Activated effector memory CD4-positive, alpha-beta T cell treated with Interleukin-2 at 50 U/mL for 16 hours (primary cell): ENCODE data around the gene TNNI3.

Experiments used
- DNase-seq: peaks from one replicate; pipeline ENCODE4 v3.0.0-alpha.2; 2020

TNNI3 gene

DNA sequence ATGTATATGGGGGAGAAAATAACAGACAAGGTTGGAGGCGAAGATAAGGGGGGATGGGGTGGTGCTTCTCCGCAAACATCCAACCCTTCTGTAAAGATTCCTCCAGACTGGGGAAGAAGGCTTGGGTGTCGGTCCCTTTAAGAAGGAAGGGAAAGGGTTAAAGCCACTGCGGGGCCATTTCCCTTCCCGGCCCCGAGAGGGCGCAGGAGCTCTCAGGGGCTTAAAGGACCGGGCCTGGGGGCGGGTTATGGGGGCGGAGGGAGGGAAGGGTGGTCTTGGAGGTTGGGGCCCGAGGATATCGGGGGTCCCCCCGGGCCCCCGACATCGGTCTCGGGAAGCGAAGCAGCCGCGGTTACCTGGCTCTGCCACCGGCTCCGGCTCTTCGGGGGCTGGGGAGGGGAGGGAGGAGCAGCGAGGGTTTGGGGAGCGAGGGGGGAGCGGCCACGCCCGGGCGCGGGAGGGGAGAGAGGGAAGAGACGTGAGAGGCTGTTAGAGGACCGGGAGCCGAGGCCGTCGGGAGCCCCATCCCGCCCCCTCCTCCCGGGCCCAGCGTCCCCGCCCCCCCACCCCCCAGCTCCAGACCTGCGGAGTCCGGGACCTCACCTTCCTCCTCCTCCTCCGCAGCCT, 11.3 kb downstream of the TNNI3 start:
- no peak for DNase-seq

DNA sequence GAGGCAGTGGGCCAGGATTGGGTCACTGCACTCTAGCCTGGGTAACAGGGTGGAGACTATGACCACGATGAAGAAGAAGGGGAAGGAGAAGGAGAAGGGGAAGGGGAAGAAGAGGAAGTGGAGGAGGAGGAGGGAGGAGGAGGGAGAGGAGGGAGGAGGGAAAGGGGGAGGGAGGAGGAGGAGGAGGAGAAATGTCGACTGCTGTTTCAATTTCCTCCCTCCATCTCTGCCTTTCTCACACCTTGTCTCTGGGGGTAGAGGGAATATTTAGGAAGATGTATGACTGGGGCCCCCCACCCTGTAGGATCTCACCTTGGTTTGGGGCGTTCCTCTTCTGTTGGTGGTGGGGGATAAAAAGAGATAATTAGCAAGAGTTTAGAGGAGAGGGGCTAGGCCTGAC, 12.3 kb downstream of the TNNI3 start:
- DNase-seq, result no peak

GRCh38 chr19:55141696-55142095, 15.8 kb downstream of the TNNI3 start:
- DNase-seq, result no peak

GRCh38 chr19:55137915-55138314, 19.6 kb downstream of the TNNI3 start:
- no peak for DNase-seq

DNA sequence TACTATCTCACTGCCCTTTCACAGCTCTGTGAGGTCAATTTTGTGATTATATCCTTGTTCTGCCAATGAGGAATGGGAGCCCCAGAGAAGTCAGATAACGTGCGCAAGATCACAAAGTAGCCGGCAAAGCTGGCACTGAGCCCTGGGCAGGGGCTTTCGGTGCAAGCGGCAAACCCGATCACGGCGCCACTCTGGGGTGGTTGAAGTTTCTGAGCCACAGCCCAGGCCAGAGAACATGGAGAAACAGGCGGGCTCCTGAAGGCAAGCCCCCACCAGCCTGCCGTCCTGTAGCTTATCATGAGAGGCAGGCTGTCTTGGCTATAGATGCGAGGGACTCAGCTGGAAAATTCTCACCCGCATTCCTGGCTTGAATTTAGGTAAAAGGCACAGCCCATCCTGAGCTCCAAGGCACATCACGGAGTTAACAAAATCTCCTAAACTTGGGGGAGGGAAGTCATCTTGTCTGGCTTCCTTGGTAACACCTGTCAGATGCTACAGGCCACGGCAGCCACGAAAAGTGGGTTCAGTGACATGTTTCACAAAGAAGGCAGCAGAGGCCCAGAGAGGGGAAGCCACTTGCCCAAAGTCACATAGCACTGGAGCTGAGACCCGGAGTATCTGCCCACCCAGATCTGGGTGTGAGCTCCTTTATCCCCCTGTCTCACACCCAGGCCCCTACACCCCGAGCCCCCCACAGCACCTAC, 21.0 kb downstream of the TNNI3 start:
- DNase-seq, result no peak

- DNase-seq, result no peak
These were observed 22.8 kb downstream of the TNNI3 start for GRCh38 chr19:55134736-55135135.

DNA sequence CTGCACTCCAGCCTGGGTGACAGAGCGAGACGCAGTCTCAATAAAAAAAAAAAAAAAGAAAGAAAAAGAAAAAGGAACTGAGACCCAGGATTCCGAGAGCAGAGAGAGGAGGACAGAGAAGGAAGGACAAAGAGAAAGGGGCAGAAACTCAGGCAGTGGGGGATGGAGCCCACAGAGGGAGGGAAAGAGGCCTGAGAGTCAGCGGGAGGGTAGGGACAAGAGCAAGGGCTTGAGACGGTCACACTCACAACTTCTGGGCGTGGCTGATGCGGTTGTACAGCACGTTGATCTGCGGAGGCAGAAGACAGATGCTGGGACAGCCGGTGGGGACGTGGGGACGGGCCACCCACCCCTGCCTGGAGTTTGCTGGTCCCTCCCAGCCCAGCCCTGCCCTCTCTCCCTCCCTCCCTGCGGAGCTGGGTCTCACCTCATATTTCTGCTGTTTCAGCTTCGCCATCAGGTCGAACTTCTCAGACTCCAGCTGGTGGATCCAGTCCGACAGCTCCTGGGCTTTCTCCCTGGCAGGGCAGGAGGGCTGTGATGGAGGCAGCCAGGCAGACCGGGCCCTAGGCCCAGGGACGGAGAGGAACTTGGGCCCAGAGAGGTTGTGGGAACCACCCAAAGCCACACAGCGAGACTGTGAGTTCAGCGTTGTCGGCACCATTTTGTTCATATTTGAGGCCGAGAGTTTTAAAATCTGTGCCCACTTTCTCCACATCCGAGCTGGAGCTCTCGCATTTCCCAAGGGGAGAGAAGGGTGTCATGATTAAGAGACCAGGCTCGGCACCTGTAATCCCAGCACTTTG, 23.7 kb downstream of the TNNI3 start:
- no peak for DNase-seq

GRCh38 chr19:55132453-55133129, 24.9 kb downstream of the TNNI3 start:
- no peak for DNase-seq

DNA sequence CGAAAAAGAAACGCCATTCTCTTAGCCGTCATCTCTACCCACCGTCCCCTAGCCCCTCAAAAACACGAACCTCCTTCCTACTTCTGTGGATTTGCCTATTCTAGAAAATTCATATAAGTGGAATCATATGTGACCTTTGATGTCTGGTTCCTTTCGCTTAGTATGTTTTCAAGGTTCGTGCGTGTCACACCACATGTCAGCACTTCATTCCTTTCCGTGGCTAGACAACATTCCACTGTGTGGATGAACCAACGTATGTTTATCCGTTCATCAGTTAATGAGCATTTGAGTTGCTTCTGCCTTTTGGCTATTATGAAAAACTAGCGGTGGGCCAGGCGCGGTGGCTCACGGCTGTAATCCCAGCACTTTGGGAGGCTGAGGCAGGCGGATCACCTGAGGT, 26.1 kb downstream of the TNNI3 start:
- no peak for DNase-seq

- DNase-seq, result no peak
These were observed 38.5 kb downstream of the TNNI3 start for GRCh38 chr19:55119053-55119452.

GRCh38 chr19:55118401-55118991, 39.0 kb downstream of the TNNI3 start:
- no peak for DNase-seq

- peak; percentile 95 for DNase-seq
These were observed 39.7 kb downstream of the TNNI3 start for GRCh38 chr19:55117663-55118391.

DNA sequence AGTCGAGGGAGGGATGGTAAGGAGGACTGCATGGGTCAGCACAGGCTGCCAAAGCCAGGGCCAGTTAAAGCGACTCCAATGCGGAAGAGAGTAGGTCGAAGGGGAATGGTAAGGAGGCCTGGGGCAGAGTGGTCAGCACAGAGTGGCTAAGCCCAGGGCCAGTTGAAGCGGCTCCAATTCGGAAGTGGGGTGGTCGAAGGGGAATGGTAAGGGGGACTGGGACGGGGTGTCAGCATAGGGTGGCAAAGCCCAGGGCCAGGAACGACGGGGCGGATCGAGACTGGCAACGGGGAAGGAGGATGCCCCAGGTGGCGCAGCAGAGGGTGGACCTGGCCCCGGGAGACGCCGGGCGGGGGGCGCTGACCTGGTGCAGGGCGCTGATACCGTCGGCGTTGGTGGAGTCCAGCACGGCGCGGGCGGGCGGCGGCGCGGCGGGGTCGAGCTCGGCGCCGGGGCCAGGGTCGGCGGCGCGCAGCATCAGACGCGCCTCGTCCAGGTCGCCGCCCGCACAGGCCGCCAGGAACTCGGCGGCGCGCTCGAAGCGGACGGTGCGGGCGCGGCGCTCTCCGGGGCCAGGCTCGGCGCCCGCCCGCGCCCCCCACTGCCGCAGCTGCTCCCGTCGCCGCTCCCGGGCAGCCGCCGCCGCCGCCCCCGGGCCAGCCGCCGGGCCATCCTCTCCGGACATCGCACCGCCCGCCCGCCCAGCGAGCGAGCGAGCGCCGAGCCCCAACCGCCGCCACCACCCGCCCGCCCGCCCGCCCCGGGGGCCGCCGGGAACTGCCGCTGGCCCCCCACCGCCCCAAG, 40.5 kb downstream of the TNNI3 start, which contains the start of gene PPP1R12C:
PPP1R12C (minus strand) TSS at position 779 of the 804 bp plus-strand sequence; CDS start at position 685, 94 bp downstream.
- no peak for DNase-seq

- peak; percentile 32 for DNase-seq
These were observed 41.2 kb downstream of the TNNI3 start for GRCh38 chr19:55116232-55116858.

- no peak for DNase-seq
These were observed 42.0 kb downstream of the TNNI3 start for GRCh38 chr19:55115446-55116065.

- DNase-seq, result no peak
These were observed 42.9 kb downstream of the TNNI3 start for GRCh38 chr19:55114566-55115145.

GRCh38 chr19:55113570-55114039, 43.9 kb downstream of the TNNI3 start:
- no peak for DNase-seq

DNA sequence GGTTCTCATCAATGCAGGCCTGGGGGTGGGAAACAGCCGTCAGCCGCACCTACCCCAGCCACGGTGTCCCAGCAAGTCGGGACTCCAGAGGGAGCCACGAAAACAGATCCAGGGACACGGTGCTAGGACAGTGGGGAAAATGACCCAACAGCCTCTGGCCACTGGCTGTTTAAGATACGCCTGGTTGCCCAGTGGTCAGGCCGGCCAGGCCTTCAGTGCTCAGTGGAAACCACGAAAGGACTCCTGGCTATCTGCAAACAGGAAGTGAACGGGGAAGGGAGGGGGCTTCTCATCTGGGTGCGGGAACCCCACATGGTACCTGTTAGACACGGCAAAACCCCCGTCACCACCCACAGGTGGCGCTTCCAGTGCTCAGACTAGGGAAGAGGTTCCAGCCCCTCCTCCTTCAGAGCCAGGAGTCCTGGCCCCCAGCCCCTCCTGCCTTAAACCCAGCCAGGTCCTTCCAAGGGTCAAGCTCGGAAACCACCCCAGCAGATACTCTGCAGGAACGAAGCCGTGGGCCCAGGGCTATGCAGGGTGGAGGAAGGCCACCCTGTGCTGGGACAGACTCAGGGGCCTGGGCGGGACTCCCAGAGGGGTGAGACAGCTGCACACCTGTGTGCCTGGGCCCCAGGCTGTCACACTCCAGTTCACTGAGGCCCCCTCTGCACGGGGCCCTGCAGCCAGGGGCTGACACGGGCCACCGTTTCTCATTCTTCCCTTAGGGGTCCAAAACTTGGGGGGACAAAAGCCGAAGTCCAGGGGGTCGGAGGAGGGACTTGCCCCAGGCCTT, 44.6 kb downstream of the TNNI3 start:
- no peak for DNase-seq

GRCh38 chr19:55112246-55112776, 45.2 kb downstream of the TNNI3 start:
- no peak for DNase-seq
